ENCODE results near the gene EPN3.

The EPN3 gene

GRCh38 chr17:50549969-50550368, 17.4 kb downstream of the EPN3 start:
- no peak for DNase-seq (ENCODE audit: low spot score)

DNA sequence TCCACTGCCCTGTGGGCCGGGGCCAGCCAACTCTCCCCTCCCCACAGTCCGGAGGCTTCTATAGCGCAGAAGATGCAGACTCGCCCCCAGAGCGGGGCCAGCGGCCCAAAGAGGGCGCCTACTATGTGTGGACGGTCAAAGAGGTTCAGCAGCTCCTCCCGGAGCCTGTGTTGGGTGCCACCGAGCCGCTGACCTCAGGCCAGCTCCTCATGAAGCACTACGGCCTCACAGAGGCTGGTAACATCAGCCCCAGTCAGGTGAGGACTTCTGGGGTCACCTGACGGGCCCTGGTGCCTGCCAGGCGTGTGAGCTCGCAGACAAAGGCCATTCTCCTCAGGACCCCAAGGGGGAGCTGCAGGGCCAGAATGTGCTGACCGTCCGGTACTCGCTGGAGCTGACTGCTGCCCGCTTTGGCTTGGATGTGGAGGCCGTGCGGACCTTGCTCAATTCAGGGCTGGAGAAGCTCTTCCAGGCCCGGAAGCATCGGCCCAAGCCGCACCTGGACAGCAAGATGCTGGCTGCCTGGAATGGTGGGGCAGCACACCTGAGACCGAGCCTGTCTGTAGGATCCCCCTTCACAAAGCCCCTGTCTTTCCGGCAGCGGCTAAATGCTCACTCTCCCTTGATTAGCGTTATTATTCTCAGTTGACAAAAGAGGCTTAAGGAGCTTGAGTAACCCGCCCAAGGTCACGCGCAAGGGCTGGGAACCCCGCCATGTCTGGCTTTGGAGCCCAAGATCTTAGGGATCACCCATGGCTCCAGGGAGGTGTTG, 18.3 kb downstream of the EPN3 start:
- DNase-seq (ENCODE audit: low spot score): peak; percentile 81

DNA sequence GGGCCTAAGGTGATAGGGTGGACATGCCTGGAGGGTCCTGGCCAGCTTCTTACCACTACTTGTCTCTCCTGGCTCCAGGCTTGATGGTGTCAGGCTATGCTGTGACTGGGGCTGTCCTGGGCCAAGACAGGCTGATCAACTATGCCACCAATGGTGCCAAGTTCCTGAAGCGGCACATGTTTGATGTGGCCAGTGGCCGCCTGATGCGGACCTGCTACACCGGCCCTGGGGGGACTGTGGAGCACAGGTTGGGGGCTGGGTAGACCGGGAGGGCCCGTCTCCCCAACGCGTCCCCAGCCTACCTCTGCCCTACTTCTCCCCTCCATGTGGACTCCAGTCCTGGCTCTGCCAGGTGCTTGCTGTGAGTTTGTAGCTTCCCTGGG, 18.9 kb downstream of the EPN3 start:
- no peak for DNase-seq (ENCODE audit: low spot score)

DNA sequence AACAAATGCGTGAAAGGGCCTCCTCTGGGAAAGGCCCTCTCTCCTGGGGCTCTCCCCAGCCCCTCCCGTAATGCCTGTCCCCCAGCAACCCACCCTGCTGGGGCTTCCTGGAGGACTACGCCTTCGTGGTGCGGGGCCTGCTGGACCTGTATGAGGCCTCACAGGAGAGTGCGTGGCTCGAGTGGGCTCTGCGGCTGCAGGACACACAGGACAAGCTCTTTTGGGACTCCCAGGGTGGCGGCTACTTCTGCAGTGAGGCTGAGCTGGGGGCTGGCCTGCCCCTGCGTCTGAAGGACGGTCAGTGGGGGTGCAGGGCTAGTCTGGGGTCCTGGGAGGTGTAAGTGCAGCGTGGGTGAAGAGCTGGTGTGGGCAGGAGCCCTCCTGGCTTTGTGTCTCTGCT, 19.3 kb downstream of the EPN3 start:
- DNase-seq (ENCODE audit: low spot score): no peak

GRCh38 chr17:50554201-50554600, 21.7 kb downstream of the EPN3 start:
- no peak for DNase-seq (ENCODE audit: low spot score)

- no peak for DNase-seq (ENCODE audit: low spot score)
Measured at GRCh38 chr17:50556803-50557202, 24.3 kb downstream of the EPN3 start.

DNA sequence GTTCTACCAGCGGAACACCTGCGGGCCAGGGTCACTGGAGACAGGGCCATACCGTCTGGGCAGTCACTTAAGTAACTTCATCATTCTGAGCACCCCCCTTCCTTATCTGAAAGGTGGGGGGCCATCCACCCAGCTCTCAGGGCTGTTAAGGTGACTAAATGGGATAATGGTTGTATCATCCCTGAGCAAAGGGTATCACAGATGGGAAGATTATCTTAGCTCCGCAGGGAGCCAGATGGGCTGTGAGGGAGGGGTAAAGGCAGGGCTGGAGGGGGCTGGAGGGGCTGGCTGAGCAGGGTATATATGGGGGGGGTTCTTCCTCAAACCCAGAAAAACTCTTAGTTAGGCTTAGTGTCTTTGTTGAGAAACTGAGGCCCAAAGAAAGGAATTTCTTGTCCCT, 25.1 kb downstream of the EPN3 start:
- DNase-seq (ENCODE audit: low spot score): no peak

DNA sequence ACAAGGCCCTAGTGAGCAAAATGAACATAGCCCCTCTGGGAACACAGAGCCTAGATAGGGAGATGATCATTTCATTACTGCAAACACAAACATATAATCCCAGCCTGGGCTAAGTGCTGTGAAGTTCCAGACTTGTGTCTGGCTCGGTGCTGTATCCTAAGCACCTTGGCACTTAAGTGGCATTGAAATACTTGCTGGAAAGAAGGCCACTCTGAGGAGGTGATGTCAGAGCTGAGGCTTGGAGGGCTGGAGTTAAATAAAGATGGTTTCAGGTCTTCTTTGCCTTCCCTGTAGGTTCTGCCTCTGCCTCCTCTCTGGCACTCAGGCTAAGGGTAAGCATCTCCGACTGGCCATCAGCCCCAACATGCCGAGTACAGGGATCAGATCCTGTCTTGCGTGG, 25.6 kb downstream of the EPN3 start:
- no peak for DNase-seq (ENCODE audit: low spot score)

DNA sequence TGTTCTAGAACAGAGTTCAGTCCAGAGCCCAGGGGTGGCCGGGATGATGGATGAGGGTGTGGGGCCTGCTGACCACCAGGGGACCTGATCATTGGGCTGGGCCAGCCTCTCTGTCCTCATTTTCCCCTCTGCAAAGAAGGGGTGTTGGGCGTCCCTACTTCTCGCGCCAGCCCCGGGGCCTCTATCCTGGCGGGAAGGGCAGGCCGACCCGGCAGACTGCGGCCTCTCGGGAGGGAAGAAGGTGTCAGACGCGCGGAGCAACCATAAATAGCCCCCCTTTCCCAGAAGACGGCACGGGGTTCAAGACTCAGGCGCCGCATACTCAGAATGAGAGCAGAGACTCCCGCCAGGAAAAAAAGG, 26.0 kb downstream of the EPN3 start:
- DNase-seq (ENCODE audit: low spot score): no peak

DNA sequence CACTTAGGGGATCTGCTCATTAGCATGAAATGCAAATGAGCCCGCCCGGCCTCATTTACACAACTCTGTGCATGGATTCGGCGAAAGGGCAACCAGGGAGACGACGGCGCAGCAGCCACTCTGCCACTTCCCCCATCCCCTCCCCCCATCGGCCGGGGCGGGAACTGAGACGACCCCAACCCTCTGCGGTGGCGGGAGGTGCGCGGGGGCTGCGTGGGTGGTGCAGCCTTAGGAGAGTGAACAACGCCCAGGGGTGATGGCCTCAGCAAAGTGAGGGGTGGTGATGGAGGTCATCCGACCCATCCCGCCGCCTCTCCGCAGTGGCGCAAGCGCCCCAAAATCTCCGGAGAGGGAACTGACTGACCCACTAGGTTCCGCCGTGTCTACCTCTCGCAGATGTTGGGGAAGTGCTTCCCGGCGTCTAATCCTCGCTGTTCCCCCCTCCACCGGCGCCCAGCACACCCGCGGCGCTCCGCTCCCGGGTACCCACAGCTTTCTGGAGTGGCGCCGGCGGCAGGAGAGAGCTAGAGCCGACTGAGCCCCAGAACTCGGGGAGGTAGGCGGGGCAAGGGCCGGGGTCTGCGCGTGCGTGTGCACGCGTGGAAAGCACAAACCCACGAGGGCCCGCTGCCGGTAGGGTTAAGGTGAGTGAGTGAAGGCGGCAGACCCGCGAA, 26.5 kb downstream of the EPN3 start:
- no peak for DNase-seq (ENCODE audit: low spot score)

DNA sequence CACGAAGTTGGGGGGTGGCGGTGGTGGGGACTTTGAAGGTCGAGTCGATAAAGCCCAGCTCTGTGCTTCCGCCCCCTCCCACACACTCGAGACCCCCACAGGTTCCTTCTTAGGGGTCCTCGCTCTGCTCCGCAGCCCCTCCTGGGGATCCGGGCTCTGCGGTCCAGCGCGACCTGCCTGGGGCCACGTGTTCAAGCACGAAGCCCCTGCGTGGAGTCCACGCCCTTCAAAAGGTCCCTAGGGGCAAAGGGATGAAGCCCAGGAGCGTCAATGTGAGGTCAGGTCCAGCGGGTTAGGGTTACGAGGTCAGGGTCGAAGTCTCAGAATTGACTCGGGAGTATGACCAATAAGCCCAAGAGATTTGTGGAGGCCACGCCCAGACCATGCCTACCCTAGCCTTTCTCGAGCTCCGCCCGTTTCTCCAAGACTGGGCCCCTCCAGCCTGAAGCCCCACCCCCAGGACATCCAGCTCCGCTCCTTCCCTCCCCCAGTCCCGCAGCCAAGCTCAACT, 27.2 kb downstream of the EPN3 start:
- DNase-seq (ENCODE audit: low spot score): no peak

- peak; percentile 51 for DNase-seq (ENCODE audit: low spot score)
Measured at GRCh38 chr17:50560185-50560824, 27.8 kb downstream of the EPN3 start, which contains the start of gene CACNA1G. TSS of gene CACNA1G (plus strand) at chr17:50560715. CDS start at chr17:50561460, 745 bp downstream.

DNA sequence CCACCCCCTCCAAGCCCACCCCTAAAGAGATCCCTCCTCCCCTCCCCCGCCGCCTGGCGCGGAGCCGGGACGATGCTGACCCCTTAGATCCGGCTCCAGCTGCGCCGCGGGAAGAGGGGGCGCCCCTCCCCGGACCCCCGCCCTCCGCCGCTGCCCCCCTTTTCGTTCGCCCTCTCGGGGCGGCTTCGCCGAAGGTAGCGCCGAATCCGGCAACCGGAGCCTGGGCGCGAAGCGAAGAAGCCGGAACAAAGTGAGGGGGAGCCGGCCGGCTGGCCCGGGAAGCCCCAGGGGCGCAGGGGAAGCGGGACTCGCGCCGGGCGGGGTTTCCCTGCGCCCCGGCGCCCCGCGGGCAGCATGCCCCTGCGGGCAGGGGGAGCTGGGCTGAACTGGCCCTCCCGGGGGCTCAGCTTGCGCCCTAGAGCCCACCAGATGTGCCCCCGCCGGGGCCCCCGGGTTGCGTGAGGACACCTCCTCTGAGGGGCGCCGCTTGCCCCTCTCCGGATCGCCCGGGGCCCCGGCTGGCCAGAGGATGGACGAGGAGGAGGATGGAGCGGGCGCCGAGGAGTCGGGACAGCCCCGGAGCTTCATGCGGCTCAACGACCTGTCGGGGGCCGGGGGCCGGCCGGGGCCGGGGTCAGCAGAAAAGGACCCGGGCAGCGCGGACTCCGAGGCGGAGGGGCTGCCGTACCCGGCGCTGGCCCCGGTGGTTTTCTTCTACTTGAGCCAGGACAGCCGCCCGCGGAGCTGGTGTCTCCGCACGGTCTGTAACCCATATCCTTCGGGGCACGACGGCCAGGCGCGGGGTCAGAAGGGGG, 28.6 kb downstream of the EPN3 start:
- DNase-seq (ENCODE audit: low spot score): no peak

GRCh38 chr17:50561746-50562141, 29.2 kb downstream of the EPN3 start:
- DNase-seq (ENCODE audit: low spot score): no peak

DNA sequence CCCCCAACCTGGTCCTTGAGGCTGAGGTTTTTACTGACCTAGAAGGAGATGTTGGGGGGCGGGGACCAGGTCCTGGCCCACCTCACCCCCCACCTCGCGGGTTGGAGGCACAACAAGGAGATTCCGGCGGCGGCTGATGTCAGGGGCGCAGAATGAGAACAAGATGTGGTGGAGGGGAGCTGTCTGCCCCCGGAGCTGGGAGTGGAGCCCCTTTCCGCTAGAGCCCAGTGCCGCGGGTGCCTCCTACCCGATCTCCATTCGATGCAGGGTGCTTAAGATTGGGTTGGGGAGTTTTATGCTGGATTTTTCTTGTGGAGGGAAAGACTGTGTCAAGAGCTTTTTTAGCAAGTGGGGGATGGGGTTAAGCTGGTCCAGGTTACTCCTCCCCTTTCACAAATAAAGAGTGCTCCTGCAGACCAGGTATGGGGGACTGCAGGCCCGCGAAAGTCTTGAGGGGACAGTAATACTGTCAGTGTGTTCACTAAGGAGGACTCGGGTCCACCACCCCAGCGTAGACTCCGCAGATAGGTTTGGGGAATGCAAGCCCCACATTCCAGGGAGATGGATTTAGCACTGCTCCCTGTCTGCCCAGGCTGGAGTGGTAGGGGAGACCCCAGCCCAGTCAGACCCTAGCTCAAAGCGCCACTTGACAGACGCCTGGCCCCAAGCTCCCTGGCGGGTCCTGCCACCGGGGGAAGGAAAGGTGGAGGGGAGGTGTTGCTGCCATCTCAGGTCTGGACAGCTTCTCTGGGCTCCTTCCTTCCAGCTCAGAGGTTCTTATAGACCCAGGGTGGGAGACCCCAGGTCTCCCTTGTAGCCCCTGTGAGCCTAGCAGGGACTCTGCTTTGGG, 29.9 kb downstream of the EPN3 start:
- no peak for DNase-seq (ENCODE audit: low spot score)

- DNase-seq (ENCODE audit: low spot score): no peak
Measured at GRCh38 chr17:50563092-50563511, 30.6 kb downstream of the EPN3 start.

DNA sequence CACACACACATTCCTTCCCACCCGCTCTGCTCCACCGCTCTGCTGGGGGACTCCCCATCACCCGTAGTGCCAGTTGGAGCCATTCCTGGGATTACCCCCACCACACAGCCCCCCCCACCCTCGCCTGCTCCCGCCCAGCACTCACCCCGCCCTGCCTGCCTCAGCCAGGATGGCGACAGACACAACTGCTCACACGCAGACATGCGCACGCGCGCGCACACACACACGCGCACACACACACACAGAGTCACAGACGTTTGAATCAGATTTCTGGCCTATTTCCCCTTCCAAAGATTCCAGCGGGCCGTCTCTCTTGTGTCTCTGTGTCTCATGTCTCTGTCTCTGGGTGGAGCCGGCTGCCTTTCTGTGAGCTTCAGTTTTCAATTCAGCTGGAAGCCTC, 32.4 kb downstream of the EPN3 start:
- no peak for DNase-seq (ENCODE audit: low spot score)

DNA sequence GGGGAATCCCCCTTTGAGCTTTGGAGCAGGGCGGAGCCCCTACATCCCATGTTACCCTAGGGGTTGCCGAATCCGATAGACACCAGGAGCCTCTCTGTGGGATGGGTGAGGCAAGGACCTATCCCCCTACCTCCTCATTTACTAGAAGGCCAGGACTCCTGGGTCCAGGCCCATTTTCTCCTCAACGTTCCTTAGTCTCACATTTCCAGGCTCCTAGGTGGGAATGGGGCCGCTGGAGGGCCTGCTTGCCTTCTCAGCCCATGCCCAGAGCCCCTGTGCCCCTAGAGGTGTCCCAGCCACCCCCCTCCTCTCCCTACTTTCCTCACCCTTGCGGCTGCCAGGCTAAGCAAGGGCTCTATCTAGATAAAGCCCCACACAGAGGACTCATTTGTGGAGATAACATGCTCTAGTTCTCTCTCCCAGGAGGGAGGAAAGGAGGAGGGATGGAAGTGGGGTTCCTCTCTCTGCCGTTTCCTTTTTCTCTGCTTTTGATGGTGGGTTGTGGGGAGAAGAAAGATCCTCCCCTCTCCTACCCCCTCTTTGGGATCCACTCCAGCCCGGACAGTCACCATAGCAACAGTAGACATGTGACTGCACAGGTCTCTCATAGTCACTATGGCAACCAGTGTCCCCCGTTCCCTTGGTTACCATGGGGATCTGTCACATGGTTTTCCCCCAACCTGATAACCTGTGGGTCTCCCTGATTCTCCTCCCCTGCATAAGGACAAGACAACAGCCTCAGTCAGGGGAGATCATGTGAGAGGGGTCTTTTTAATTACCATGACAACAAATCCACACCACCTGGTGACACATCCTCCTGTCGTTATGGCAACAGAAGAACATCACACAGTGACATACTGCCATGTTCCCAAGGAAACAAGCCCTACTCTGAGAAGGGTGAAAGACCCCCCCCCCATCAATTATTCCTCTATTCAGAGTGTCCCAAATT, 33.1 kb downstream of the EPN3 start:
- peak; percentile 45 for DNase-seq (ENCODE audit: low spot score)

GRCh38 chr17:50566886-50567285, 34.4 kb downstream of the EPN3 start:
- no peak for DNase-seq (ENCODE audit: low spot score)

GRCh38 chr17:50568659-50569058, 36.1 kb downstream of the EPN3 start:
- DNase-seq (ENCODE audit: low spot score): no peak

Data from pons (tissue), 1 donor.